ENCODE data around the gene MOB3C. TPM values are rescaled to one million over a fixed set of nuclear protein-coding genes. Genes with fewer than 3 reads are reported as not detected.

MOB3C gene
- total RNA-seq, 2 experiments from 2014 or later: 6.3 to 8.7 TPM

GRCh38 chr1:46582972-46583371, 33.6 kb downstream of the MOB3C start:
- peak overlapping the region; percentile 97 for H3K27ac Mint-ChIP-seq
- DNase-seq: no peak
- POLR2A ChIA-PET: interaction anchor here (1.0 to 1.9 kb wide), 2 partner anchors 18 to 20 kb away, joined by 5 to 6 read pairs; no protein-coding TSS in a partner anchor
- H3K4me1 Mint-ChIP-seq (ENCODE audit: low read depth): peaks cover 31% of the 10 kb centered on the region
- no peaks in the 10 kb centered on the region for H3K27me3 Mint-ChIP-seq
- H3K36me3 Mint-ChIP-seq (ENCODE audit: low read depth): peaks cover 38% of the 10 kb centered on the region
- ATAC-seq: no peak
- CTCF ChIA-PET: interaction anchor here (1.2 to 2.3 kb wide), 3 partner anchors 19 to 24 kb away, joined by 3 to 9 read pairs (median 3); partner anchors contain the start of gene MKNK1
- no peak overlapping the region for H3K4me3 Mint-ChIP-seq
- intact Hi-C loops (cut with micrococcal nuclease): no loop called here
- no peak for TF ChIP-seq CTCF (IDR thresholded peaks at IDR 0.05)
- H3K9me3 Mint-ChIP-seq: no peaks in the 10 kb centered on the region

GRCh38 chr1:46581681-46582455, 34.7 kb downstream of the MOB3C start:
- peak overlapping the region; percentile 97 for H3K27ac Mint-ChIP-seq
- POLR2A ChIA-PET: interaction anchor here (0.6 to 1.9 kb wide), 5 partner anchors 8 to 38 kb away, joined by 3 to 6 read pairs (median 4); no protein-coding TSS in a partner anchor
- CTCF ChIA-PET: interaction anchor here (0.8 to 2.3 kb wide), 9 partner anchors 21 to 143 kb away, joined by 3 to 9 read pairs (median 3); partner anchors contain the start of genes MKNK1 and MOB3C
- ATAC-seq (peak; percentile 94), DNase-seq (peak; percentile 56)
- H3K36me3 Mint-ChIP-seq (ENCODE audit: low read depth): peaks cover 42% of the 10 kb centered on the region
- no peak for TF ChIP-seq CTCF (IDR thresholded peaks at IDR 0.05)
- intact Hi-C loops (cut with micrococcal nuclease): no loop called here
- H3K27me3 Mint-ChIP-seq: no peaks in the 10 kb centered on the region
- no peak overlapping the region for H3K4me3 Mint-ChIP-seq
- no peaks in the 10 kb centered on the region for H3K9me3 Mint-ChIP-seq
- peaks cover 31% of the 10 kb centered on the region for H3K4me1 Mint-ChIP-seq (ENCODE audit: low read depth)

GRCh38 chr1:46580140-46580903, 36.3 kb downstream of the MOB3C start:
- ATAC-seq: no peak
- Mint-ChIP-seq H3K36me3 (ENCODE audit: low read depth) (peaks cover 40% of the 10 kb centered on the region), H3K4me1 (ENCODE audit: low read depth) (peaks cover 31% of the 10 kb centered on the region), H3K4me3 (no peak overlapping the region), H3K27me3 (no peaks in the 10 kb centered on the region), H3K27ac (peak overlapping the region; percentile 97), H3K9me3 (no peaks in the 10 kb centered on the region)
- TF ChIP-seq CTCF (IDR thresholded peaks at IDR 0.05): no peak
- no peak for DNase-seq
- intact Hi-C loops (cut with micrococcal nuclease): no loop called here
- CTCF ChIA-PET: interaction anchor here (1.5 to 1.8 kb wide), 2 partner anchors 15 to 133 kb away, joined by 4 to 6 read pairs; no protein-coding TSS in a partner anchor
- POLR2A ChIA-PET: no interaction called here

- H3K27me3 Mint-ChIP-seq: no peaks in the 10 kb centered on the region
- ChIA-PET CTCF (no interaction called here), POLR2A (no interaction called here)
- H3K4me1 Mint-ChIP-seq (ENCODE audit: low read depth): peaks cover 22% of the 10 kb centered on the region
- H3K4me3 Mint-ChIP-seq: no peak overlapping the region
- no peak for TF ChIP-seq CTCF (IDR thresholded peaks at IDR 0.05)
- DNase-seq (no peak), ATAC-seq (no peak)
- H3K9me3 Mint-ChIP-seq: no peaks in the 10 kb centered on the region
- intact Hi-C loops (cut with micrococcal nuclease): no loop called here
- H3K36me3 Mint-ChIP-seq (ENCODE audit: low read depth): peaks cover 33% of the 10 kb centered on the region
- no peak overlapping the region for H3K27ac Mint-ChIP-seq
Measured at GRCh38 chr1:46577671-46578070, 38.9 kb downstream of the MOB3C start.
